CD1c-positive myeloid dendritic cell (primary cell): ENCODE measurements around the gene OPCML.

ENCODE experiments used
- DNase-seq: peaks from one replicate; pipeline ENCODE4 v3.0.0-alpha.2; 2016; ENCODE audit errors: extremely low spot score

Gene OPCML

GRCh38 chr11:133531971-133532651 lies at the start of gene OPCML:
OPCML (minus strand) TSS chr11:133532501.
- DNase-seq: no peak

- DNase-seq: no peak
These were observed 48.8 kb upstream of the OPCML start for GRCh38 chr11:133581091-133581490.

GRCh38 chr11:133579165-133580031 lies 47.1 kb upstream of the OPCML start:
- DNase-seq: no peak

- DNase-seq: no peak
These were observed 45.1 kb upstream of the OPCML start for GRCh38 chr11:133577403-133577802.

- no peak for DNase-seq
These were observed 44.0 kb upstream of the OPCML start for GRCh38 chr11:133576351-133576750.

- no peak for DNase-seq
These were observed 40.8 kb upstream of the OPCML start for GRCh38 chr11:133573081-133573480.

GRCh38 chr11:133570376-133570775 lies 38.1 kb upstream of the OPCML start:
- DNase-seq: no peak

- DNase-seq: no peak
These were observed 31.3 kb upstream of the OPCML start for GRCh38 chr11:133563505-133564025.

GRCh38 chr11:133560472-133560855 lies 28.2 kb upstream of the OPCML start:
- DNase-seq: no peak

GRCh38 chr11:133559833-133560471 lies 27.7 kb upstream of the OPCML start:
- DNase-seq: no peak

GRCh38 chr11:133559382-133559781 lies 27.1 kb upstream of the OPCML start:
- no peak for DNase-seq

- DNase-seq: no peak
These were observed 22.7 kb upstream of the OPCML start for GRCh38 chr11:133555034-133555433.

GRCh38 chr11:133553885-133554740 lies 21.8 kb upstream of the OPCML start:
- DNase-seq: no peak

- DNase-seq: no peak
These were observed 20.6 kb upstream of the OPCML start for GRCh38 chr11:133552938-133553337.

GRCh38 chr11:133551064-133551463 lies 18.8 kb upstream of the OPCML start:
- DNase-seq: no peak

GRCh38 chr11:133549826-133550225 lies 17.5 kb upstream of the OPCML start:
- DNase-seq: no peak

GRCh38 chr11:133548641-133549040 lies 16.3 kb upstream of the OPCML start:
- no peak for DNase-seq

GRCh38 chr11:133547808-133548494 lies 15.7 kb upstream of the OPCML start:
- DNase-seq: no peak

GRCh38 chr11:133545199-133545803 lies 13.0 kb upstream of the OPCML start:
- DNase-seq: no peak

- DNase-seq: no peak
These were observed 9.4 kb upstream of the OPCML start for GRCh38 chr11:133541720-133542095.
